Measurements from ENCODE around the gene IFI27L1.
A peak's percentile ranks its signal among the peaks of the same experiment; 100 is the strongest.

The IFI27L1 gene

DNA sequence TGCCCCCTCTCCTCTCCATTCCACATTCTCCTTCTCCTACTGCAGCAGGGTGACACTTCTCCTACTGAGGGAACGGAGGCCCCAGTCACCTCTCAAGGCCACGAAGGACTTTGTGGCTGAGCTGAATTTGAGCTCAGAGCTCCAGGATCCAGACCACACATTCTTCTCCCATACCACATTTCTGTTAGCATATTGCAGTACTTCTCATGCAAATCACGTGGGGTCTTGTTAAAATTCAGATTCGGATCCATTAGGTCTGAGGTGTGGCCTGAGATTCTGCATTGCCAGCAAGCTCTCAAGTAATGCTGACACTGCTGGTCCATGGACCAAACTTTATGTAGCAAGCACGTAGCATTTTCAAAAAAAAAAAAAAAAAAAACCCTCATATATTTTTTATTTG lies 57.9 kb downstream of the IFI27L1 start:
- no peak for DNase-seq

DNA sequence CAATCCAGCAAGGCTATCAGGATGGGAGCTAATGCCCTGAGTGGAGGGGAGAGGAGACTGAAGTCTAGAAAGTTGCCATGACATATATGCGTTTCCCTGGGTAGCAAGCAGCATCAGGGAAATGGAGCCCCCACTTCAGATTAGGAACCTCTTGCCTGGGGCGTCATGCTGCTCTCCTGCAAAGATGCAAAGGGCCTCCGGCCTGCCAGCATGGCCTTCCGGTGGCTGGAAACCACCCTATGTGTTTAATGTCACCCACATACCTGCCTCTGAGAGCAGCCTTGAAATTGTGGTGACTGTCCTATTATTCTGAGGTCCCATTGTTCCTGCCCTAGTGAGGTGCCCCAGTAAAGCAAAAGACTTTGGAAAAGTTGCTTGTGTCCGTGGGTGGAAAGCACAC lies 58.3 kb downstream of the IFI27L1 start:
- DNase-seq = no peak

DNA sequence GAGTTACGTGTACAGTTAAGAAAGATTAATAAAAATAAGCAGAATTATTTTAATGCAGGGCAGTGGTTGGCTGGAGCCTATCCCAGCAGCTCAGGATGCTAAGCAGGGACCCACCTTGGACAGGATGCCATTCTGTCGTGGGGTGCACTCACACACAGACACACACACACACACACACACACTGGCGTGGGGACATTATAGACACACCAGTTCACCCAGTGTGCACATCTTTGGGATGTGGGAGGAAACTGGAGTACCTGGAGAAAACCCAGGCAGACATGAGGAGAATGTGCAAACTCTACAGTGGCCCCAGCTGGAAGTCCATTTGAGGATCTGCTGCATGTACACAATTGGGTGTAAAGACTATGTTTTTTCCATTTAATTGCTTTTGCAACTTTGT lies 61.1 kb downstream of the IFI27L1 start:
- no peak for DNase-seq

DNA sequence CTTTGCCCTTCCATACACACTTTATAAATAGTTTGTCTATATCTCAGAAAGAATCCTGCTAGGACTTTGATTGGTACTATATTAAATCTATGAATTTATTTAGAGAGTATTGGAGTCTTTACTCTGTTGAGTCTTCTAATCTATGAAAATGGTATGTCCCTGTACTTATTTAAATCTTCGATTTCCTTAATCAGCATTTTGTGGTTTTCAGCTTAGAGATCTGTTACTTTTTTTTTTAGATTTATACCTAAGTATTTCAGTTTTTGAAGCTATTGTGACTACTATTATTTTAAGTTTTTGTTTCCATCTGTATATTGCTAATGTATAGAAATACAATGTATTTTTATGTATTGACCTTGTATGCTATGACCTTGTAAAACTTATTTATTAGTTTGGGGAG lies 61.7 kb downstream of the IFI27L1 start:
- DNase-seq = no peak

DNA sequence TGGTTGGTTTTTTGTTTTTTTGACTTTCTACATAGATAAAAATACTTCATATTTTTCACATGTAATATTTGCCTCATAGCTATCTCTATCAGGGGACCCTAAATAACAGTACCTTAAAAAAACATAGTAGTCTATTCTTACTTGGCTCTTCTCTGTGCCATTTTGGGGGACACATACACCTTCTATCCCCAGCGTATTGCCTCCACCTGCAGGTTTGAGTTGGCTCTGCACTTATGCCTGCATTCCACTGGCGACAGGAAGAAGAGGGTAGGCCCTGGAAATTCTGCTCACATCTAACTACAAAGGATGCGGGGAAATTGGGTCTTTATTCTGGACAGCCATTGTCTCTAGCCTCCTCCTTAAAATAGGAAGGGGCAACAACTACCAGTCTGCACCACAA lies 62.1 kb downstream of the IFI27L1 start:
- peak; percentile 30 for DNase-seq

DNA sequence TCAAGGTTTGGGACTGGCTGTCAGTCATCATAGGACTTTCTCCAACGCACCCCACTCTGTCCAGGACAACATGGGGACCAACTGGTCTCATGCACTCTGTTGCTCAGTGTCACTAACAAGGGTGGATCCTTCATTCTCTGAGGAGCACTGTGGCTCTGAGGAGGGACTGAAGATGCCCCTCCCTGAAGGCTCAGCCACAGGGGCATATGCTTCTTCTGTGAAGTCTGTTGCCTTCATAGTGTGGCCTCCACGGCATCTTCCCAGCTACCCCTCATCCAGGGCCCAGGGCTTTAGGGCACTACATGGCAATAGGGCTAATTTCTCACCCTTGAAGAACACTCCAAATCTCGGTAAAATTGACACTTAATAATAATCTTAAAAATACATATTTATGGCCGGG lies 62.6 kb downstream of the IFI27L1 start:
- DNase-seq = no peak

DNA sequence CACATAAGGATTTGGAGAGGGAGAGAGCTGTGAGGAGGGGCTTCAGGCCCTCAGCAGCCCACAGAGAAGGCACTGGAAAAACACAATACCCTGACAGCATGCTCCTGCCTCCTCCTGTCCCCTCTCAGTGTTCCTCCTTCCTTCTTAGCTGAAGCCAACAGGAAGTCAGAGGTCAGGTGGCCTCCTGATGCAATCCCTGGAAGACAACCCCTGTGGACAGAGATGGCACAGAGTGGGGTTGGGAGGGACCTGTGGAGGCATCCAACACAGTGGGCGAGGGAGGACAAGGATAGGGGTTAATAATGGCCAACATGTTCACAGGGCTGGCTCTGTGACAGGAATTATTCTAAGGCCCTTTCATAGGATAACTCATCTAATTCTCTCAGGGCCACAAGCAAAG lies 63.7 kb downstream of the IFI27L1 start:
- DNase-seq = no peak

DNA sequence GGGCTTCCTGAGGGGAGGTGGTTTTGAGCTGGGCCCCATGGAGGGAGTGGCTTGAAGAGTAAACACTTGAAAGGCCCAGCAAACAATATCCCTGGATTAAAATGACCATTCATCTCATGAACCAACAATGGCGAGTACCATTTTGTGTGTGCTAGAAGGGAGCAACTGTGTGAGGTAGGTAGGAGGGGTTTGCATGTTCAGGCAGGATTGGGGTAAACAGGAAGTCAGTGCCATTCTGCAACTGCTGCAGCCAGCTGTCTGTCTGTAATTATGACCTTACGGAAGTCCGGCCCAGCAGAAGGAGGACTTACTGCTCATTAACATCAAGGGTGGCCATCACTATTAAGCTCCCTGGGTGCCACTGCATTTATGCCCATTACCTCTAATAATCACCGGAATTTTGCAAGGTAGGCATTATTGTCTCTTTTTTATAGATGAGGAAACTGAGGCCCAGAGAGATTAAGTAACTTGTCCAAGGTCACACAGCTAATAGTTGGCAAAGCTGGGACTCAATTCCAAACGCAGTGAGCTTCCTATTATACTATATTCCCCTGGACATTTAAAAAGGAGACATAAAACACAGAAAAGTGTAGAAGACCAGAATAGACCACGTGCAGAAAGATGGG lies 64.9 kb downstream of the IFI27L1 start:
- DNase-seq = no peak
